ENCODE results near the gene MORN1.

The MORN1 gene

GRCh38 chr1:2372551-2373490, 18.5 kb downstream of the MORN1 start:
- no peak for DNase-seq (ENCODE audit: low read depth)

- no peak for DNase-seq (ENCODE audit: low read depth)
These were observed 23.2 kb downstream of the MORN1 start for GRCh38 chr1:2368053-2368744.

GRCh38 chr1:2363847-2364513, 27.4 kb downstream of the MORN1 start:
- no peak for DNase-seq (ENCODE audit: low read depth)

GRCh38 chr1:2360588-2361364, 30.6 kb downstream of the MORN1 start:
- no peak for DNase-seq (ENCODE audit: low read depth)

- no peak for DNase-seq (ENCODE audit: low read depth)
These were observed 32.4 kb downstream of the MORN1 start for GRCh38 chr1:2358651-2359640.

- DNase-seq (ENCODE audit: low read depth) = no peak
These were observed 33.3 kb downstream of the MORN1 start for GRCh38 chr1:2358072-2358471.

- DNase-seq (ENCODE audit: low read depth) = no peak
These were observed 34.2 kb downstream of the MORN1 start for GRCh38 chr1:2356911-2357845.

GRCh38 chr1:2356401-2356800, 35.0 kb downstream of the MORN1 start:
- no peak for DNase-seq (ENCODE audit: low read depth)

GRCh38 chr1:2355373-2356261, 35.7 kb downstream of the MORN1 start:
- DNase-seq (ENCODE audit: low read depth) = no peak

DNA sequence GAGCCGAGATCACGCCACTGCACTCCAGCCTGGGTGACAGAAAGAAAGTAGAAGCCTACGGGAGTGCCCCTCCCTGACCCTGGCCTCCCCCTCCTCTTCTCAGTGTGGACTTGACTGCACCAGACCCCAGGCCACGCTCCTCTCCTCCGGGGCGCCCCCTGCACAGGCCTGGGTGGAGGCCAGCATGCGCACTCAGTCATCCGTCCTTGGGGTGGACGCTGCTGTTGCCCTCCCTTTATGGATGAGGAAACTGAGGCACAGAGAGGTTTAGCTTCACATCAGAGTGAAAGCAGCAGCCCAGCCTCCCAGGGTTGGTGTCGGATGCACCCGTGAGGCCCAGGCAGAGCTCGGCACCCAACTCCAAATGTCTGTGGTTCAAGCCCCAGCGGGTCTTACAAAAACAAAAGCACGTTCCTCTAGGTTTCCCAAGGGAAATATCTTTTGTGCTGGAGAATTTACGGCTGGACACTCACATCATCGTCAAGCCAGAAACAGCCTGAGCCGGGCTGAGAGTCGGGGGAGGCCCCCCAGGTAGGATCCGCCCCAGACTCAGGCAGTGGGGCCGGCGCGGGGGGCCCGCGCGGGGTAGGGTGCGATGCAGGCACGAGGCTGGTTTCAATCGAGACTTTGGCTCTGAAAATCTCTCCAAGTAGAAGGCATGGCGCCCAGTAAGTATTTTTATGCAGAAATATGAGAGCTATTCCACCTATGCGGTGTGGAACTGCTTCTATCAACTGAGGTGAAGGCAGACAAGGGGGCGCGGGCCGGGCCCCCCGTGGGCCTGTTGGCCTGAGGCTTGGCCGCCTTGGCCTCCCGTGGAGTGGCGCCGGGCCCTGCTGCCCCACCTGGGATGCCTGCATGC, 36.6 kb downstream of the MORN1 start:
- DNase-seq (ENCODE audit: low read depth) = no peak

GRCh38 chr1:2353551-2354438, 37.6 kb downstream of the MORN1 start:
- no peak for DNase-seq (ENCODE audit: low read depth)

- no peak for DNase-seq (ENCODE audit: low read depth)
These were observed 38.3 kb downstream of the MORN1 start for GRCh38 chr1:2352897-2353550.

- no peak for DNase-seq (ENCODE audit: low read depth)
These were observed 38.9 kb downstream of the MORN1 start for GRCh38 chr1:2352341-2352896.

DNA sequence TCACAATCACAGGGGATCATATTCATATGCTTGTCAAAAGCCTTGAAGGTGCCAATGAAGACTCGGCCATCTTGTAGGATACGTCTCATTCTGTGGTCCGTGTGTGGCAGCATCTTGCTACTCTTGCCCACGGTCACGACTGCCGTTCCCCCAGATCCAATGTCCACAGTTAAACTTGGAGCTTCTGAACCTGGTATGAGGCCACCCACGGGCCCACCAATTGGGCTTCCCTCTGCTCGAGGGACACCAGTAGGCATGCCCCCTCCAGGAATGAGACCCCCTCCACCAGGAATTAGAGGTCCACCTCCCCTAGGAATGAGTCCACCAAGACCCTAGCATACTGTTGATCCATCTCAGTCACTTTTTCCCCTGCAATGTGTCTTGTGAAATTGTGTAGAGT, 39.6 kb downstream of the MORN1 start:
- DNase-seq (ENCODE audit: low read depth) = no peak

GRCh38 chr1:2350911-2351655, 40.3 kb downstream of the MORN1 start:
- no peak for DNase-seq (ENCODE audit: low read depth)

Measured in stimulated activated CD4-positive, alpha-beta T cell treated with anti-CD3 and anti-CD28 coated beads, Interleukin-2, amount 100 ng/mL, for 4 hours (primary cell).